ENCODE data around the gene BAAT. TPM values are rescaled to one million over a fixed set of nuclear protein-coding genes. Genes with fewer than 3 reads are reported as not detected.
"Not testable (repeated sequence)": the region's sequence is repeated elsewhere in the genome, so short reads cannot be mapped to it uniquely, and the experiment has no call there.

The BAAT gene
- total RNA-seq, 1 donor from 2014 or later, result not detected

DNA sequence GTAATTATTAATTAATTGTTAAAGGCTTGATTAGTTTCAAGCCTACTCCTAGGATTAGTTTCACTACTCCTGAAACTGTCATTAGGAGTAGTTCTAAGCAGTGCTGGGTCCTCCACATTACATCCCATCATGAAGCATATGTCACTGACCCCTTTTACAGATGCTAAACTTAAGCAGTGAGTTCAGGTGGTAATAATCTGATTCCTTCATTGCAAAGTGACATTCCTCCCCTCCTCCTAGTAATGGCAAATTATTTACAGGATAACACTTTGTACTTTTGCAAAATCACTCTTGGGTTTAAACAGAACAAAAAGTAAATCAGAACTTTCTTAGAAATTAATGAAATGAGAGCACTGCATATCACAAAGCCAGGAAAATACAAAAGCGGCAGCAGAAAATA, 52.4 kb downstream of the BAAT start:
- H3K4me3 ChIP-seq (ENCODE audit: low read depth, low read length), result no peak overlapping the region
- TF ChIP-seq, protein P1, sequence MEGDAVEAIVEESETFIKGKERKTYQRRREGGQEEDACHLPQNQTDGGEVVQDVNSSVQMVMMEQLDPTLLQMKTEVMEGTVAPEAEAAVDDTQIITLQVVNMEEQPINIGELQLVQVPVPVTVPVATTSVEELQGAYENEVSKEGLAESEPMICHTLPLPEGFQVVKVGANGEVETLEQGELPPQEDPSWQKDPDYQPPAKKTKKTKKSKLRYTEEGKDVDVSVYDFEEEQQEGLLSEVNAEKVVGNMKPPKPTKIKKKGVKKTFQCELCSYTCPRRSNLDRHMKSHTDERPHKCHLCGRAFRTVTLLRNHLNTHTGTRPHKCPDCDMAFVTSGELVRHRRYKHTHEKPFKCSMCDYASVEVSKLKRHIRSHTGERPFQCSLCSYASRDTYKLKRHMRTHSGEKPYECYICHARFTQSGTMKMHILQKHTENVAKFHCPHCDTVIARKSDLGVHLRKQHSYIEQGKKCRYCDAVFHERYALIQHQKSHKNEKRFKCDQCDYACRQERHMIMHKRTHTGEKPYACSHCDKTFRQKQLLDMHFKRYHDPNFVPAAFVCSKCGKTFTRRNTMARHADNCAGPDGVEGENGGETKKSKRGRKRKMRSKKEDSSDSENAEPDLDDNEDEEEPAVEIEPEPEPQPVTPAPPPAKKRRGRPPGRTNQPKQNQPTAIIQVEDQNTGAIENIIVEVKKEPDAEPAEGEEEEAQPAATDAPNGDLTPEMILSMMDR (IDR thresholded peaks at IDR 0.05; ENCODE audit: insufficient read depth, low read length, poor library complexity, severe bottlenecking), result no peak
- no peak for DNase-seq (ENCODE audit: low read depth)
- no peaks in the 10 kb centered on the region for H3K27me3 ChIP-seq (ENCODE audit: control insufficient read depth, insufficient read depth, low read length)
- no peaks in the 10 kb centered on the region for H3K36me3 ChIP-seq (ENCODE audit: control insufficient read depth, insufficient read depth, low read length)

DNA sequence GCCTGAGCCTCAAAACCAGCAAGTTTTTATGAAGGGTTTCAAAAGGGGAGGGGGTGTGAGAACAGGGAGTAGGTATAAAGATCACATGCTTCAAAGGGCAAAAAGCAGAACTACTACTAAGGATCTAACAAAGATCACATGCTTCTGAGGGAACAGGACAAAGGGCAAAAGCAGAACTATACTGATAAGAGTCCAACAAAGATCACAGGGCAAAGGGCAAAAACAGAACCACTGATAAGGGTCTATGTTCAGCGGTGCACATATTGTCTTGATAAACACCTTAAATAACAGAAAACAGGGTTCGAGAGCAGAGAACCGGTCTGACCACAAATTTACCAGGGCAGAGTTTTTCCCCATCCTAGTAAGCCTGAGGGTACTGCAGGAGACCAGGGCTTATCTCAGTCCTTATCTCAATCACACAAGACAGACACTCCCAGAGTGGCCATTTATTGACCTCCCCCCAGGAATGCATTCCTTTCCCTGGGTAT, 57.3 kb downstream of the BAAT start:
- H3K27me3 ChIP-seq (ENCODE audit: control insufficient read depth, insufficient read depth, low read length); DNase-seq (ENCODE audit: low read depth); H3K36me3 ChIP-seq (ENCODE audit: control insufficient read depth, insufficient read depth, low read length); H3K4me3 ChIP-seq (ENCODE audit: low read depth, low read length): not testable (repeated sequence)

DNA sequence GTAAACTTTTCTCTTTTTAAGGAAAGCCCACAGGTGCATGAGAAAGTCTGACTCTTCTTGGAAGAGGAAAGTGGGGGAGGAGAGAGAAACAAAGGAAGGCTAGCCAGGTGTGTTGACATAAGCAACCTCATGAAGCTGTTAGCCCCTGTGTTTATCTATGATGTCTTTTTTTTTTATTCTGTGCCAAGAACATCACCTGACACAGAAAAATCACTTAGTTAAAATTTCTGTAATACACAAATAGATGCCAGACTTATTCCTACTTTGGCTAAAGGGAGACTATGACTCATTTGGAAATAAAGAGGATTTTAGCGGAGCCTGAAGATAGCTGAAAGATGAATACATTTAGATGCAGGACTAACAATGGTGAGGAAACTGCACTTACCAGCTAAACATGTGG, 58.3 kb downstream of the BAAT start:
- TF ChIP-seq, protein P1 (IDR thresholded peaks at IDR 0.05; ENCODE audit: insufficient read depth, low read length, poor library complexity, severe bottlenecking), result no peak
- Histone ChIP-seq H3K4me3 (ENCODE audit: low read depth, low read length) (no peak overlapping the region), H3K27me3 (ENCODE audit: control insufficient read depth, insufficient read depth, low read length) (no peaks in the 10 kb centered on the region), H3K36me3 (ENCODE audit: control insufficient read depth, insufficient read depth, low read length) (no peaks in the 10 kb centered on the region)
- DNase-seq (ENCODE audit: low read depth), result no peak

DNA sequence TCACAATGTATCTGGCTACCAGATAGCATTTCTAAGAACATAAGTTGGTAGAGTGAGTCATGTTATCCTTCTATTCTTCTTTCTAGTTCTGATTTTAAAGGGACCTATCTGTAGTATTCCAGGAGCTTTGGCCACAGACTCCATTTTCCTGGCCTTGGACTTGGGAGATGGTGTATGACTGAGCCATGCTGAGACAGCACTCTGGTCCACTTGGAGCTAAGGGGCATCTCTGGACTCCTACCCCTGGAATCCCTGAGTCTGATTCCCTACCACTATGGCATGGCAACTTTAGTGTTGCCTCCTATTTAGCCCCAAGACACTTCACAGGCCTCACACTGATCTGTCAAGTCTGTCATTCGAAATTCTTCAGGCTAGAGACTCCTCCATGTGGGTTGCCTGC, 58.8 kb downstream of the BAAT start:
- TF ChIP-seq, protein P1 (IDR thresholded peaks at IDR 0.05; ENCODE audit: insufficient read depth, low read length, poor library complexity, severe bottlenecking), result no peak
- DNase-seq (ENCODE audit: low read depth), result no peak
- Histone ChIP-seq H3K4me3 (ENCODE audit: low read depth, low read length) (no peak overlapping the region), H3K36me3 (ENCODE audit: control insufficient read depth, insufficient read depth, low read length) (no peaks in the 10 kb centered on the region), H3K27me3 (ENCODE audit: control insufficient read depth, insufficient read depth, low read length) (no peaks in the 10 kb centered on the region)

DNA sequence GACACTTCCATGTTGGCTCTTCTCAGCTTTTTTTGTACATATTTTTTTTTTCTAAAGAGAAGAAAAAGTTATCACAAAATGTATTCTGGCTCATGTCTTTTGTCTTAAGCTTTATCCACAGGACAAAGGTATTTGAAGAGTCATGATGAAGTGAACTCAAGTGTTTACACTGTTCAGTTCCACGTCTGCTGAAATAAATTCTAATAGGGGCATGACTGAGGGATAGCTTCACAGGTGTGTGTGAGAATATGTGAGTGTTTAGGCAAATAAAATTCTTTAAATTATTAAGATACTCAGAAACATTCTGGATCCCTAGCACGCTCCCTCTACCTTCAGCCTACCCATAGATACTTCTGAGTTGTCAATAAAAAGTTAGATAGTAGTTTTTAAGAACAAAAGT, 59.8 kb downstream of the BAAT start:
- H3K36me3 ChIP-seq (ENCODE audit: control insufficient read depth, insufficient read depth, low read length), result no peaks in the 10 kb centered on the region
- TF ChIP-seq, protein P1 (IDR thresholded peaks at IDR 0.05; ENCODE audit: insufficient read depth, low read length, poor library complexity, severe bottlenecking), result no peak
- no peak overlapping the region for H3K4me3 ChIP-seq (ENCODE audit: low read depth, low read length)
- no peak for DNase-seq (ENCODE audit: low read depth)
- H3K27me3 ChIP-seq (ENCODE audit: control insufficient read depth, insufficient read depth, low read length), result no peaks in the 10 kb centered on the region

DNA sequence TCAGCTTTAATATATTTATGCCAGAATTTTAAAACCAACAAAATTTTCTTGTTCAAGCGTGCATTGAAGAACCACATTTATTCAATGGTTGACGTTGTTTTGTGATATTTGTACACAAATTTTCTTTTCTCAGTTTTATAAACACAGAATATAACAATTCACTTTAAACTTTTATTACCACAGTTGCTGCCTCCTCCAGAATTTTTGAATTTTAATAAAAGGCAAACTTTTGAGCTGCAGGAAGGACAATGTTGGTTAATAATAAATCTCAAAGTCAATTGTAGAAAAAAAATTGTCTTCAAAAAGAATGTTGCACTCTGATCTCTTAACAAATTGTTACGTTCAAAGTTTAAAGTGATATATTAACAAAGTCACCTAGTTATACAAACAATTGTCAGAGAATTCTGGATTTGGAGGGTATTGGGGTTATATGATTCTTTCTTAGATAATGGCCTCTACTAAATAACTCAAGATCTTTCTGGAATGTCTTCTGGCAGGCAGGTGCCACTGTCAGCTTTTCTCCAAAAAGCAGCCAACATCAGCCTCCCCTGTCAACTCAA, 60.5 kb downstream of the BAAT start:
- TF ChIP-seq, protein P1 (IDR thresholded peaks at IDR 0.05; ENCODE audit: insufficient read depth, low read length, poor library complexity, severe bottlenecking), result no peak
- Histone ChIP-seq H3K27me3 (ENCODE audit: control insufficient read depth, insufficient read depth, low read length) (no peaks in the 10 kb centered on the region), H3K4me3 (ENCODE audit: low read depth, low read length) (no peak overlapping the region), H3K36me3 (ENCODE audit: control insufficient read depth, insufficient read depth, low read length) (no peaks in the 10 kb centered on the region)
- DNase-seq (ENCODE audit: low read depth), result no peak
